HepG2 (cell line): ENCODE measurements around the gene PPP1R9B. TPM values are rescaled to one million over a fixed set of nuclear protein-coding genes. Genes with fewer than 3 reads are reported as not detected.
A peak's percentile ranks its signal among the peaks of the same experiment; 100 is the strongest.

Experiments used
- BRD4 ChIP-seq: sonication (generic); formaldehyde crosslinking; IDR thresholded peaks from 2 replicates; pipeline ENCODE4 v1.4.0; 2020; ENCODE audit warnings: missing genetic modification reagents
- CC2D1A ChIP-seq: sonication (generic); formaldehyde crosslinking; IDR thresholded peaks from 2 replicates; pipeline ENCODE4 v1.8.1; 2023; ENCODE audit warnings: mild to moderate bottlenecking, missing genetic modification reagents
- HMGA1 ChIP-seq: sonication (generic); formaldehyde crosslinking; conservative IDR thresholded peaks from 2 replicates; pipeline ENCODE4 v1.4.0; 2020; ENCODE audit warnings: missing genetic modification reagents
- KAT8 ChIP-seq: IDR thresholded peaks from 2 replicates; pipeline ENCODE4 v1.6.1; 2016; ENCODE audit warnings: missing genetic modification reagents, missing compliant biosample characterization
- KMT2A ChIP-seq: sonication (generic); formaldehyde crosslinking; IDR thresholded peaks from 2 replicates; pipeline ENCODE4 v1.4.0; 2020; ENCODE audit warnings: missing genetic modification reagents
- LCORL ChIP-seq, 2 experiments: fragments of 450-650 bp in 1 of 2; sonication (generic) in 1 of 2; formaldehyde crosslinking in 1 of 2; IDR thresholded peaks; 2 replicates each; pipeline versions ENCODE4 v1.5.0 to v1.6.1; 2017 to 2020; ENCODE audit warnings: antibody characterized with exemption in 1 of 2, missing genetic modification reagents in 1 of 2
- NFYB ChIP-seq: sonication (generic); formaldehyde crosslinking; IDR thresholded peaks from 2 replicates; pipeline ENCODE4 v1.4.0; 2020; ENCODE audit warnings: missing genetic modification reagents
- RBM39 ChIP-seq: fragments of 200-400 bp; formaldehyde crosslinking; IDR thresholded peaks from one replicate; pipeline ENCODE4 v1.6.1; 2018; ENCODE audit warnings: antibody characterized with exemption, mild to moderate bottlenecking, low read depth, low read length; ENCODE audit not compliant: poor library complexity, severe bottlenecking
- ZFAT ChIP-seq: sonication (generic); formaldehyde crosslinking; conservative IDR thresholded peaks from 2 replicates; pipeline ENCODE4 v1.8.1; 2023; ENCODE audit warnings: missing genetic modification reagents, inconsistent platforms
- ZKSCAN5 ChIP-seq: sonication (generic); formaldehyde crosslinking; IDR thresholded peaks from 2 replicates; pipeline ENCODE4 v1.5.1; 2020; ENCODE audit warnings: mild to moderate bottlenecking, missing genetic modification reagents
- ZNF343 ChIP-seq: sonication (generic); formaldehyde crosslinking; IDR thresholded peaks from 2 replicates; pipeline ENCODE4 v1.4.0; 2020; ENCODE audit warnings: mild to moderate bottlenecking, missing genetic modification reagents
- ZNF747 ChIP-seq: sonication (generic); formaldehyde crosslinking; IDR thresholded peaks from 2 replicates; pipeline ENCODE4 v1.8.1; 2023; ENCODE audit warnings: missing genetic modification reagents, mild to moderate bottlenecking, borderline replicate concordance
- ZNF772 ChIP-seq: sonication (generic); formaldehyde crosslinking; IDR thresholded peaks from 2 replicates; pipeline ENCODE4 v1.5.0; 2020; ENCODE audit warnings: mild to moderate bottlenecking, missing genetic modification reagents
- ZNF782 ChIP-seq: sonication (generic); formaldehyde crosslinking; IDR thresholded peaks from 2 replicates; pipeline ENCODE4 v1.4.0; 2020; ENCODE audit warnings: missing genetic modification reagents, mild to moderate bottlenecking, borderline replicate concordance
- polyA plus RNA-seq, 8 experiments: library from polyadenylated mRNA; depleted of rRNA in 3 of 8; stranded (reverse) in 7 of 8; unstranded in 1 of 8; fragments of >200 nt; fragmentation: Illumina TruSeq in 4 of 8; extraction: Trizol in 4 of 8; gene quantifications; 2 replicates each; pipeline versions ENCODE4 v1.2.1 to v1.2.3, GENCODE V29; 2011 to 2016; ENCODE audit warnings: low read depth in 4 of 8, missing spikeins in 1 of 8, mixed read lengths in 1 of 8; ENCODE audit not compliant: insufficient read depth in 1 of 8
- total RNA-seq, 5 experiments: library from RNA; depleted of rRNA; stranded (reverse); fragments of >200 nt; fragmentation: Illumina TruSeq; extraction: Trizol; gene quantifications; 2 replicates each; pipeline ENCODE4 v1.2.3, GENCODE V29; 2016; ENCODE audit warnings: low read depth in 1 of 5
- TF ChIP-seq, protein P1 (sequence below): sonication (generic); formaldehyde crosslinking; IDR thresholded peaks from 2 replicates; pipeline ENCODE4 v1.5.0; 2020; ENCODE audit warnings: mild to moderate bottlenecking, missing genetic modification reagents, borderline replicate concordance
- TF ChIP-seq, protein P2 (sequence below): sonication (generic); formaldehyde crosslinking; IDR thresholded peaks from 2 replicates; pipeline ENCODE4 v1.4.0; 2020; ENCODE audit warnings: mild to moderate bottlenecking, missing genetic modification reagents, borderline replicate concordance

PPP1R9B gene
- total and polyA plus RNA-seq, 2 of the 13 experiments (the other 11 are each of a cell fraction or from before 2014, with no cell fraction given) = 9.4 to 15.8 TPM

DNA sequence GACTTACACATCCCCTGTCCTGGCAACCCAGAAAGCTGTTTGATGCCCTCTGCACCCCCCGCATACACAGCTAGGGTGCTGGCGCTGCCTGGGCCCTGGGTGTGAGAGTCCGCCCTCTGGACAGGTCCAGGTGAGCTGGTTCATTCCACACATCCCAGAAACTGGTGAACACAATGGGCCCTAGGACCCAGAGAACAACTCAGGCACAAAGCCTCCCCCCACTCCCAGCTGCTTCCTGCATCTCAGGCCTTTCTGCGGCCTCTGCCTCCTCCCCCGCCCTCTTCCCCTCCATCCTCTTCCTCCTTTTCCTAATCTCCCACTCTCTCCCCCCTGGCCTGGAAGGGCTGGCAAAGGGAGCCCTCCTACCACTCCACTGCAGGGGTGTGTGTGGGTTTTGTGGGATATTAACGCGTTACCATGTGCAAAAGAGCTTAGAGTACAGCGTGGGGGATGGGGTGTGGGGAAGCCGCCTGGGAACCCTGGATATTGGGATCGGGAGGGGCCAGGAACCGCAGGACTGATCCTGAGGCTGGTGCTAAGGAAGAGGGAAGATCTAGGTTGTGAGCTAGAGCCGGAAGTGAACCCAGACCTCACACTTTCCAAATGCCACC, 1.6 kb upstream of the PPP1R9B start (continued):
- TF ChIP-seq, protein P1, sequence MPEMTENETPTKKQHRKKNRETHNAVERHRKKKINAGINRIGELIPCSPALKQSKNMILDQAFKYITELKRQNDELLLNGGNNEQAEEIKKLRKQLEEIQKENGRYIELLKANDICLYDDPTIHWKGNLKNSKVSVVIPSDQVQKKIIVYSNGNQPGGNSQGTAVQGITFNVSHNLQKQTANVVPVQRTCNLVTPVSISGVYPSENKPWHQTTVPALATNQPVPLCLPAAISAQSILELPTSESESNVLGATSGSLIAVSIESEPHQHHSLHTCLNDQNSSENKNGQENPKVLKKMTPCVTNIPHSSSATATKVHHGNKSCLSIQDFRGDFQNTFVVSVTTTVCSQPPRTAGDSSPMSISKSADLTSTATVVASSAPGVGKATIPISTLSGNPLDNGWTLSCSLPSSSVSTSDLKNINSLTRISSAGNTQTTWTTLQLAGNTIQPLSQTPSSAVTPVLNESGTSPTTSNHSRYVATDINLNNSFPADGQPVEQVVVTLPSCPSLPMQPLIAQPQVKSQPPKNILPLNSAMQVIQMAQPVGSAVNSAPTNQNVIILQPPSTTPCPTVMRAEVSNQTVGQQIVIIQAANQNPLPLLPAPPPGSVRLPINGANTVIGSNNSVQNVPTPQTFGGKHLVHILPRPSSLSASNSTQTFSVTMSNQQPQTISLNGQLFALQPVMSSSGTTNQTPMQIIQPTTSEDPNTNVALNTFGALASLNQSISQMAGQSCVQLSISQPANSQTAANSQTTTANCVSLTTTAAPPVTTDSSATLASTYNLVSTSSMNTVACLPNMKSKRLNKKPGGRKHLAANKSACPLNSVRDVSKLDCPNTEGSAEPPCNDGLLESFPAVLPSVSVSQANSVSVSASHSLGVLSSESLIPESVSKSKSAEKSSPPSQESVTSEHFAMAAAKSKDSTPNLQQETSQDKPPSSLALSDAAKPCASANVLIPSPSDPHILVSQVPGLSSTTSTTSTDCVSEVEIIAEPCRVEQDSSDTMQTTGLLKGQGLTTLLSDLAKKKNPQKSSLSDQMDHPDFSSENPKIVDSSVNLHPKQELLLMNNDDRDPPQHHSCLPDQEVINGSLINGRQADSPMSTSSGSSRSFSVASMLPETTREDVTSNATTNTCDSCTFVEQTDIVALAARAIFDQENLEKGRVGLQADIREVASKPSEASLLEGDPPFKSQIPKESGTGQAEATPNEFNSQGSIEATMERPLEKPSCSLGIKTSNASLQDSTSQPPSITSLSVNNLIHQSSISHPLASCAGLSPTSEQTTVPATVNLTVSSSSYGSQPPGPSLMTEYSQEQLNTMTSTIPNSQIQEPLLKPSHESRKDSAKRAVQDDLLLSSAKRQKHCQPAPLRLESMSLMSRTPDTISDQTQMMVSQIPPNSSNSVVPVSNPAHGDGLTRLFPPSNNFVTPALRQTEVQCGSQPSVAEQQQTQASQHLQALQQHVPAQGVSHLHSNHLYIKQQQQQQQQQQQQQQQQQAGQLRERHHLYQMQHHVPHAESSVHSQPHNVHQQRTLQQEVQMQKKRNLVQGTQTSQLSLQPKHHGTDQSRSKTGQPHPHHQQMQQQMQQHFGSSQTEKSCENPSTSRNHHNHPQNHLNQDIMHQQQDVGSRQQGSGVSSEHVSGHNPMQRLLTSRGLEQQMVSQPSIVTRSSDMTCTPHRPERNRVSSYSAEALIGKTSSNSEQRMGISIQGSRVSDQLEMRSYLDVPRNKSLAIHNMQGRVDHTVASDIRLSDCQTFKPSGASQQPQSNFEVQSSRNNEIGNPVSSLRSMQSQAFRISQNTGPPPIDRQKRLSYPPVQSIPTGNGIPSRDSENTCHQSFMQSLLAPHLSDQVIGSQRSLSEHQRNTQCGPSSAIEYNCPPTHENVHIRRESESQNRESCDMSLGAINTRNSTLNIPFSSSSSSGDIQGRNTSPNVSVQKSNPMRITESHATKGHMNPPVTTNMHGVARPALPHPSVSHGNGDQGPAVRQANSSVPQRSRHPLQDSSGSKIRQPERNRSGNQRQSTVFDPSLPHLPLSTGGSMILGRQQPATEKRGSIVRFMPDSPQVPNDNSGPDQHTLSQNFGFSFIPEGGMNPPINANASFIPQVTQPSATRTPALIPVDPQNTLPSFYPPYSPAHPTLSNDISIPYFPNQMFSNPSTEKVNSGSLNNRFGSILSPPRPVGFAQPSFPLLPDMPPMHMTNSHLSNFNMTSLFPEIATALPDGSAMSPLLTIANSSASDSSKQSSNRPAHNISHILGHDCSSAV (CRISPR knock-in tag) = no peak
- TF ChIP-seq KAT8 (CRISPR knock-in tag) (peak; percentile 89), BRD4 (0 out of 2 replicates have a peak, but pooled peaks have one; percentile 16), ZKSCAN5 (CRISPR knock-in tag) (0 out of 2 replicates have a peak, but pooled peaks have one; percentile 19), ZNF782 (CRISPR knock-in tag) (no peak), KMT2A (CRISPR knock-in tag) (peak; percentile 68; the same call in 1 of the 2 replicates), HMGA1 (CRISPR knock-in tag) (no peak), ZNF343 (CRISPR knock-in tag) (no peak), ZNF772 (CRISPR knock-in tag) (peak; percentile 59; the same call in 1 of the 2 replicates), LCORL (IDR thresholded peaks at IDR 0.05) (no peak), LCORL (CRISPR knock-in tag; IDR thresholded peaks at IDR 0.05) (peak; percentile 88; the same call in 1 of the 2 replicates), CC2D1A (CRISPR knock-in tag) (no peak), NFYB (CRISPR knock-in tag) (no peak), ZFAT (CRISPR knock-in tag) (no peak), RBM39 (no peak), ZNF747 (CRISPR knock-in tag) (peak; percentile 80)
- TF ChIP-seq, protein P2, sequence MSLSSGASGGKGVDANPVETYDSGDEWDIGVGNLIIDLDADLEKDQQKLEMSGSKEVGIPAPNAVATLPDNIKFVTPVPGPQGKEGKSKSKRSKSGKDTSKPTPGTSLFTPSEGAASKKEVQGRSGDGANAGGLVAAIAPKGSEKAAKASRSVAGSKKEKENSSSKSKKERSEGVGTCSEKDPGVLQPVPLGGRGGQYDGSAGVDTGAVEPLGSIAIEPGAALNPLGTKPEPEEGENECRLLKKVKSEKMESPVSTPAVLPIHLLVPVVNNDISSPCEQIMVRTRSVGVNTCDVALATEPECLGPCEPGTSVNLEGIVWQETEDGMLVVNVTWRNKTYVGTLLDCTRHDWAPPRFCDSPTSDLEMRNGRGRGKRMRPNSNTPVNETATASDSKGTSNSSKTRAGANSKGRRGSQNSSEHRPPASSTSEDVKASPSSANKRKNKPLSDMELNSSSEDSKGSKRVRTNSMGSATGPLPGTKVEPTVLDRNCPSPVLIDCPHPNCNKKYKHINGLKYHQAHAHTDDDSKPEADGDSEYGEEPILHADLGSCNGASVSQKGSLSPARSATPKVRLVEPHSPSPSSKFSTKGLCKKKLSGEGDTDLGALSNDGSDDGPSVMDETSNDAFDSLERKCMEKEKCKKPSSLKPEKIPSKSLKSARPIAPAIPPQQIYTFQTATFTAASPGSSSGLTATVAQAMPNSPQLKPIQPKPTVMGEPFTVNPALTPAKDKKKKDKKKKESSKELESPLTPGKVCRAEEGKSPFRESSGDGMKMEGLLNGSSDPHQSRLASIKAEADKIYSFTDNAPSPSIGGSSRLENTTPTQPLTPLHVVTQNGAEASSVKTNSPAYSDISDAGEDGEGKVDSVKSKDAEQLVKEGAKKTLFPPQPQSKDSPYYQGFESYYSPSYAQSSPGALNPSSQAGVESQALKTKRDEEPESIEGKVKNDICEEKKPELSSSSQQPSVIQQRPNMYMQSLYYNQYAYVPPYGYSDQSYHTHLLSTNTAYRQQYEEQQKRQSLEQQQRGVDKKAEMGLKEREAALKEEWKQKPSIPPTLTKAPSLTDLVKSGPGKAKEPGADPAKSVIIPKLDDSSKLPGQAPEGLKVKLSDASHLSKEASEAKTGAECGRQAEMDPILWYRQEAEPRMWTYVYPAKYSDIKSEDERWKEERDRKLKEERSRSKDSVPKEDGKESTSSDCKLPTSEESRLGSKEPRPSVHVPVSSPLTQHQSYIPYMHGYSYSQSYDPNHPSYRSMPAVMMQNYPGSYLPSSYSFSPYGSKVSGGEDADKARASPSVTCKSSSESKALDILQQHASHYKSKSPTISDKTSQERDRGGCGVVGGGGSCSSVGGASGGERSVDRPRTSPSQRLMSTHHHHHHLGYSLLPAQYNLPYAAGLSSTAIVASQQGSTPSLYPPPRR (CRISPR knock-in tag) = no peak
